Upper lobe of left lung (tissue), 4 donors: ENCODE data around the gene PPP1R12B.
"Not testable (repeated sequence)": the region's sequence is repeated elsewhere in the genome, so short reads cannot be mapped to it uniquely, and the experiment has no call there.

ENCODE experiments used
- CTCF ChIP-seq, 6 experiments: fragments of 450-650 bp in 4 of 6; fragments of 200-600 bp in 2 of 6; sonication (generic) in 2 of 6; IDR thresholded peaks; one replicate each; pipeline ENCODE4 v1.5.1; 2016 to 2019; ENCODE audit warnings: antibody characterized with exemption in 6 of 6
- POLR2AphosphoS5 ChIP-seq, 2 donors: sonication (generic); formaldehyde crosslinking; IDR thresholded peaks; one replicate each; pipeline ENCODE4 v1.5.1; 2017; ENCODE audit warnings: antibody characterized with exemption in 2 of 2

- not testable (repeated sequence) for TF ChIP-seq CTCF, POLR2AphosphoS5 (IDR thresholded peaks at IDR 0.05)
These were observed 120.2 kb downstream of the PPP1R12B start for GRCh38 chr1:202468695-202469094.
